ENCODE data around the gene SLC38A1. TPM values are rescaled to one million over a fixed set of nuclear protein-coding genes. Genes with fewer than 3 reads are reported as not detected.

The SLC38A1 gene
- total and polyA plus RNA-seq, 4 donors = 13.7 to 60.3 (median 26.4) TPM

DNA sequence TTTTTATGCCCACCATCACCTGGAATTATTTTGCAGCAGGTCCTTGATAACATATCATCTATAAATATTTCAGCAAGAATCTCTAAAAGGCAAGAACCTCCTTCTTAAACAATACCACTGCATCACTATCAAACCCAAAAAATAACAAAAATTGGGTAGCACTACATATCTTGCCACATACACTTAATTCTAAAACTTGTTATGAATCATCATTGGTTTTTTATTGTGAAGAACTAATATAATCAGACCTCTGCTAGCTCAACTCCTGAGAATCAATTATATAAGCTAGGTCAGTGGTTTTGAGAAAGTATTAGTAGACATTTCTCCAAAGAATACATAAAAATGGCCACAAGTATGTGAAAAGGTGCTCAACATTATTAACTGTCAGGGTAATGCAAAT is 23.8 kb downstream of the SLC38A1 start:
- no peak overlapping the region for H3K9ac ChIP-seq (ENCODE audit: insufficient read depth in 1 of 2, low read length in 2 of 2)
- TF ChIP-seq, protein P1, sequence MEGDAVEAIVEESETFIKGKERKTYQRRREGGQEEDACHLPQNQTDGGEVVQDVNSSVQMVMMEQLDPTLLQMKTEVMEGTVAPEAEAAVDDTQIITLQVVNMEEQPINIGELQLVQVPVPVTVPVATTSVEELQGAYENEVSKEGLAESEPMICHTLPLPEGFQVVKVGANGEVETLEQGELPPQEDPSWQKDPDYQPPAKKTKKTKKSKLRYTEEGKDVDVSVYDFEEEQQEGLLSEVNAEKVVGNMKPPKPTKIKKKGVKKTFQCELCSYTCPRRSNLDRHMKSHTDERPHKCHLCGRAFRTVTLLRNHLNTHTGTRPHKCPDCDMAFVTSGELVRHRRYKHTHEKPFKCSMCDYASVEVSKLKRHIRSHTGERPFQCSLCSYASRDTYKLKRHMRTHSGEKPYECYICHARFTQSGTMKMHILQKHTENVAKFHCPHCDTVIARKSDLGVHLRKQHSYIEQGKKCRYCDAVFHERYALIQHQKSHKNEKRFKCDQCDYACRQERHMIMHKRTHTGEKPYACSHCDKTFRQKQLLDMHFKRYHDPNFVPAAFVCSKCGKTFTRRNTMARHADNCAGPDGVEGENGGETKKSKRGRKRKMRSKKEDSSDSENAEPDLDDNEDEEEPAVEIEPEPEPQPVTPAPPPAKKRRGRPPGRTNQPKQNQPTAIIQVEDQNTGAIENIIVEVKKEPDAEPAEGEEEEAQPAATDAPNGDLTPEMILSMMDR (IDR thresholded peaks at IDR 0.05; ENCODE audit: control extremely low read depth, extremely low read depth) = no peak
- no peaks in the 10 kb centered on the region for H3K27me3 ChIP-seq (ENCODE audit: control insufficient read depth in 3 of 3, insufficient read depth in 3 of 3, low read length in 2 of 3)
- no peak for ATAC-seq (ENCODE audit: insufficient read depth, low FRiP score)
- H3K4me3 ChIP-seq = no peak overlapping the region
- peaks cover 0 to 11% (median 0%) of the 10 kb centered on the region in 5 donors for H3K4me1 ChIP-seq (ENCODE audit: control insufficient read depth in 5 of 5, insufficient read depth in 5 of 5, low read length in 5 of 5)
- H3K27ac ChIP-seq (ENCODE audit: low read depth in 1 of 2, low read length in 1 of 2) = no peak overlapping the region
- no peak for DNase-seq
- peaks cover 0 to 10% (median 0%) of the 10 kb centered on the region in 4 donors for H3K36me3 ChIP-seq (ENCODE audit: control insufficient read depth in 4 of 4, insufficient read depth in 4 of 4, low read length in 4 of 4)
- peaks cover 0 to 4% (median 0%) of the 10 kb centered on the region in 4 donors for H3K9me3 ChIP-seq (ENCODE audit: control insufficient read depth in 4 of 4, insufficient read depth in 3 of 4, low read length in 3 of 4)

DNA sequence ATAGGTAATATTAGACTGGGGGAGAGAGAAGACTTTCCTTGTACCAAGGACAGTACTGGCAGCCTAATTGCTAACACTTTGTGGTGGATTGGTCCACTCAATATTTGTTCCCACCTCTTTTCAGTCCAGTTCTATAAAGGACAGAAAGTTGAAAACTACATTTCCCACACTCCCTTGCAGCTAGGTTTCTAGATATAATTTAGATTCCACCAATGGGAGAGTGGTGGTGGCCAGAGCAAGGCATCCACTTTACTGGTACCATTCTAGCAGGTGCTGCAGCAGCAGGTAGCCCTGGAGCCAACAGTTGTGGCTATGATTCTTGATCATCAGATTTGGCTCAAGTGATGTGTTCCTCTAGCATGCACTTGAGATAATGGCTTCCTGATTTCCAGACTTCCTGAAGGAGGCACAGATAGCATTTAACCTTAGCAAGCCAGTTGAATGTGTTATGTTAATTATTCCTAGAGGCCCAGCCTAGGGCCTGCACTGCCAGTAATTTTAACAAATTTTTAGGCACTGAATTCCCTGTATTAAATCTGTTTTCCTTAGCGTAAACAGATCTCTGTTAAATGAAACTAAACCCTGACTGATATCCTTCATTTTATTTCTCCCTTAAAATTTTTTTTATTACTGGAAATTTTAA is 24.4 kb downstream of the SLC38A1 start:
- TF ChIP-seq, protein P1 (IDR thresholded peaks at IDR 0.05; ENCODE audit: control extremely low read depth, extremely low read depth) = no peak
- Histone ChIP-seq H3K4me3 (no peak overlapping the region), H3K9ac (ENCODE audit: insufficient read depth in 1 of 2, low read length in 2 of 2) (no peak overlapping the region), H3K9me3 (ENCODE audit: control insufficient read depth in 4 of 4, insufficient read depth in 3 of 4, low read length in 3 of 4) (peaks cover 0 to 4% (median 0%) of the 10 kb centered on the region in 4 donors), H3K27me3 (ENCODE audit: control insufficient read depth in 3 of 3, insufficient read depth in 3 of 3, low read length in 2 of 3) (no peaks in the 10 kb centered on the region), H3K4me1 (ENCODE audit: control insufficient read depth in 5 of 5, insufficient read depth in 5 of 5, low read length in 5 of 5) (peaks cover 0 to 11% (median 0%) of the 10 kb centered on the region in 5 donors), H3K36me3 (ENCODE audit: control insufficient read depth in 4 of 4, insufficient read depth in 4 of 4, low read length in 4 of 4) (peaks cover 0 to 10% (median 0%) of the 10 kb centered on the region in 4 donors), H3K27ac (ENCODE audit: low read depth in 1 of 2, low read length in 1 of 2) (no peak overlapping the region)
- no peak for DNase-seq
- no peak for ATAC-seq (ENCODE audit: insufficient read depth, low FRiP score)
- WGBS, 2 donors = 100% methylated on average over 1 of the region's 1 CpG

DNA sequence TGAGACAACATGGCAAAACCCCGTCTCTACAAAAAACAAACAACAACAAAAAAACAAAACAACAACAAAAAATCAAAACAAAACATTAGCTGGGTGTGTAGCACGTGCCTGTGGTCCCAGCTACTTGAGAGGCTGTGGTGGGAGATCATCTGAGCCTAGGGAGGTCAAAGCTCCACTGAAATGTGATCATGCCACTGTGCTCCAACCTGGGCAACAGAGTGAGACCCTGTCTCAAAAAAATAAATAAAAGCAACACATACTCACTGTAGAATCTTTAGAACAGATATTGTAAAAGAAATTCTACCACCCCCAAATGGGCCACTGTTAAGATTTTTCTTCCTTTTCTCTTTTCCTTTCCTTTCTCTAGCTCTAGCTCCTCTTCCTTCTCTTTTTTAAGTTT is 26.3 kb downstream of the SLC38A1 start:
- peaks cover 0 to 4% (median 0%) of the 10 kb centered on the region in 4 donors for H3K9me3 ChIP-seq (ENCODE audit: control insufficient read depth in 4 of 4, insufficient read depth in 3 of 4, low read length in 3 of 4)
- H3K4me1 ChIP-seq (ENCODE audit: control insufficient read depth in 5 of 5, insufficient read depth in 5 of 5, low read length in 5 of 5) = peaks cover 0 to 12% (median 0%) of the 10 kb centered on the region in 5 donors
- peaks cover 0 to 10% (median 0%) of the 10 kb centered on the region in 4 donors for H3K36me3 ChIP-seq (ENCODE audit: control insufficient read depth in 4 of 4, insufficient read depth in 4 of 4, low read length in 4 of 4)
- H3K27ac ChIP-seq (ENCODE audit: low read depth in 1 of 2, low read length in 1 of 2) = no peak overlapping the region
- 91 to 94% methylated on average over 2 of the region's 2 CpGs for WGBS, 2 donors
- no peak for DNase-seq
- TF ChIP-seq, protein P1 (IDR thresholded peaks at IDR 0.05; ENCODE audit: control extremely low read depth, extremely low read depth) = no peak
- no peak overlapping the region for H3K4me3 ChIP-seq
- ATAC-seq (ENCODE audit: insufficient read depth, low FRiP score) = no peak
- H3K9ac ChIP-seq (ENCODE audit: insufficient read depth in 1 of 2, low read length in 2 of 2) = no peak overlapping the region
- H3K27me3 ChIP-seq (ENCODE audit: control insufficient read depth in 3 of 3, insufficient read depth in 3 of 3, low read length in 2 of 3) = no peaks in the 10 kb centered on the region
